Adrenal gland (tissue), 12 donors: ENCODE results near the gene EIF4E. TPM values are rescaled to one million over a fixed set of nuclear protein-coding genes. Genes with fewer than 3 reads are reported as not detected.

Experiments
- DNase-seq, 7 donors: peaks; one replicate each; pipeline ENCODE4 v3.0.0-alpha.2; 2019 to 2020
- H3K27ac ChIP-seq, 5 donors: fragments of 200-600 bp; sonication (generic) in 4 of 5; 1 replicate in 3 of 5; 2 replicates in 2 of 5; pipeline versions ENCODE4 v1.5.1 to v1.8.0; 2016 to 2020; ENCODE audit warnings: mild to moderate bottlenecking in 1 of 5
- H3K27me3 ChIP-seq: fragments of 200-600 bp; 2 replicates; pipeline ENCODE4 v1.8.0; 2021
- H3K36me3 ChIP-seq, 2 donors: fragments of 200-600 bp; replicated peaks in 1 of 2; 1 replicate in 1 of 2; 2 replicates in 1 of 2; pipeline versions ENCODE4 v1.5.1 to v1.8.0; 2018 to 2022
- H3K4me1 ChIP-seq, 2 donors: fragments of 200-600 bp; replicated peaks in 1 of 2; 1 replicate in 1 of 2; 2 replicates in 1 of 2; pipeline versions ENCODE4 v1.5.1 to v1.8.0; 2018 to 2021
- H3K4me3 ChIP-seq, 4 donors: fragments of 200-600 bp; sonication (generic) in 3 of 4; one replicate each; pipeline ENCODE4 v1.5.1; 2016 to 2018
- H3K9me3 ChIP-seq, 3 donors: fragments of 200-600 bp; sonication (generic) in 1 of 3; replicated peaks in 1 of 3; 1 replicate in 2 of 3; 2 replicates in 1 of 3; pipeline versions ENCODE4 v1.5.1 to v1.8.0; 2016 to 2021
- CTCF ChIP-seq, 6 experiments: fragments of 450-650 bp in 4 of 6; fragments of 200-600 bp in 2 of 6; sonication (generic) in 1 of 6; IDR thresholded peaks; 1 replicate in 5 of 6; 2 replicates in 1 of 6; pipeline versions ENCODE4 v1.5.1 to v1.8.0; 2016 to 2021; ENCODE audit warnings: antibody characterized with exemption in 6 of 6, mild to moderate bottlenecking in 2 of 6, moderate library complexity in 1 of 6
- POLR2A ChIP-seq, 2 donors: fragments of 450-650 bp; IDR thresholded peaks; one replicate each; pipeline ENCODE4 v1.6.1; 2017; ENCODE audit warnings: antibody characterized with exemption in 2 of 2, mild to moderate bottlenecking in 2 of 2, moderate library complexity in 1 of 2
- WGBS, 4 donors: extraction: QIAGEN DNeasy Blood & Tissue Kit in 2 of 4; methylation state at CpG; one replicate each; pipeline versions ENCODE4 v1.1.5 to v1.1.7; 2013 to 2017; 5-methylcytosine and 5-hydroxymethylcytosine counted together
- intact Hi-C, 2 donors: fragments of 100-400 bp; cut with DNase I; formaldehyde crosslinking; loops; one replicate each; pipeline versions ENCODE4 v1.14.1 to v1.15.0; 2022 to 2023
- polyA plus RNA-seq, 3 donors: library from polyadenylated mRNA; stranded (reverse); fragments of 200-250 nt in 2 of 3; fragments of 350-450 nt in 1 of 3; fragmentation: Illumina TruSeq in 1 of 3; extraction: RNeasy Lipid Tissue Mini Kit (QIAGEN cat#74804) in 1 of 3; gene quantifications; one replicate each; pipeline ENCODE4 v1.2.3, GENCODE V29; 2013 to 2014
- total RNA-seq, 9 donors: library from RNA; depleted of rRNA in 4 of 9; stranded (reverse); fragments of >200 nt in 4 of 9; fragments of 120-200 nt in 1 of 9; fragmentation: NEBNext Ultra II Directional in 1 of 9; extraction: Animal tissue kit (Norgen Biotek cat#: 25700) in 1 of 9; gene quantifications; one replicate each; pipeline versions ENCODE4 v1.1.0 to v1.2.4, GENCODE V29; 2013 to 2023
- donor health status: healthy with polysubstance abuse.
- donor health status: Bipolar disorder and iron deficiency.
- donor health status: DM: yes; HTN: yes; CAD: no.
- donor health status: DM: no; HTN: no; CAD: no.
- donor health status: DM: no; HTN: no; CAD: no.
- donor health status: DM: yes; HTN: yes; CAD: no.

Gene EIF4E
- total and polyA plus RNA-seq, 12 donors = 5.9 to 169 (median 66.8) TPM

GRCh38 chr4:98867648-98868047, 61.3 kb downstream of the EIF4E start:
- H3K4me1 ChIP-seq = no peaks in the 10 kb centered on the region
- no peak for DNase-seq
- H3K27ac ChIP-seq = no peak overlapping the region
- H3K4me3 ChIP-seq = no peak overlapping the region
- intact Hi-C loops = no loop called here
- 87 to 100% (median 88%) methylated on average over 1 of the region's 1 CpG for WGBS, 4 donors
- TF ChIP-seq CTCF (IDR thresholded peaks at IDR 0.05) (no peak), POLR2A (IDR thresholded peaks at IDR 0.05) (no peak)
- no peaks in the 10 kb centered on the region for H3K27me3 ChIP-seq
- H3K9me3 ChIP-seq = no peaks in the 10 kb centered on the region
- H3K36me3 ChIP-seq = no peaks in the 10 kb centered on the region

- intact Hi-C loops = no loop called here
- no peaks in the 10 kb centered on the region for H3K36me3 ChIP-seq
- H3K4me3 ChIP-seq = no peak overlapping the region
- DNase-seq = no peak
- H3K27ac ChIP-seq = no peak overlapping the region
- no peaks in the 10 kb centered on the region for H3K4me1 ChIP-seq
- TF ChIP-seq CTCF (IDR thresholded peaks at IDR 0.05) (no peak), POLR2A (IDR thresholded peaks at IDR 0.05) (no peak)
- WGBS, 4 donors = 90 to 94% (median 93%) methylated on average over 6 of the region's 6 CpGs
- no peaks in the 10 kb centered on the region for H3K27me3 ChIP-seq
- no peaks in the 10 kb centered on the region for H3K9me3 ChIP-seq
These were observed 63.9 kb downstream of the EIF4E start for GRCh38 chr4:98865059-98865458.

DNA sequence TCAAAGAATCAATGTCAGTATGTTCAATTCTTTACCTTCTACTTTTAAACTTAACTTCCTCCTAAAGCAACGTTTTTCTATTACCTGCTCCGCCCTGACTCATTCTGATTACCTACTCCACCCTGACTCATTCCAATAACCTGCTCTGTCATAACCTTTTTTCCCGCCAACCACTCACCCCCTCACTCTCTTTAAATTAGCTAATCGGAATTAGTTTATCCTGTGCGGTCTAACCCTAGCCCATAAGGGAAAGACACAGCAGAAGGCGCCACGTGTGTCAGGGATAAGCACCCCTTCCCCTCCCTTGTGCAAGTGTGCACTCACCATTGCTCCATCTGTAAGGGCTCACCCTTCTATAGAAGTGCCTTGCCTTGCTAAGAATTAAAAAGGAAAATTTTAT, 64.4 kb downstream of the EIF4E start:
- no peaks in the 10 kb centered on the region for H3K36me3 ChIP-seq
- no peak for DNase-seq

GRCh38 chr4:98862371-98862770, 66.6 kb downstream of the EIF4E start:
- Histone ChIP-seq H3K27ac (no peak overlapping the region), H3K4me1 (no peaks in the 10 kb centered on the region), H3K27me3 (no peaks in the 10 kb centered on the region), H3K4me3 (no peak overlapping the region), H3K36me3 (no peaks in the 10 kb centered on the region), H3K9me3 (no peaks in the 10 kb centered on the region)
- WGBS, 4 donors = 63 to 87% (median 76%) methylated on average over 3 of the region's 3 CpGs
- intact Hi-C loops = no loop called here
- no peak for DNase-seq
- TF ChIP-seq POLR2A (IDR thresholded peaks at IDR 0.05) (no peak), CTCF (IDR thresholded peaks at IDR 0.05) (no peak)

More for the DNA sequence above, 64.4 kb downstream of the EIF4E start:
- Histone ChIP-seq H3K27ac (no peak overlapping the region), H3K4me1 (no peaks in the 10 kb centered on the region), H3K9me3 (no peaks in the 10 kb centered on the region), H3K27me3 (no peaks in the 10 kb centered on the region), H3K4me3 (no peak overlapping the region)
- intact Hi-C loops = no loop called here
- no peak for TF ChIP-seq CTCF (IDR thresholded peaks at IDR 0.05)
- TF ChIP-seq POLR2A (IDR thresholded peaks at IDR 0.05) = no peak
- 78 to 84% (median 81%) methylated on average over 7 of the region's 7 CpGs for WGBS, 4 donors
